ENCODE results near the gene BRAT1.
"Not testable (repeated sequence)": the region's sequence is repeated elsewhere in the genome, so short reads cannot be mapped to it uniquely, and the experiment has no call there.

BRAT1 gene

GRCh38 chr7:2532199-2532772, 23.0 kb downstream of the BRAT1 start:
- H3K9me3 ChIP-seq; H3K4me3 ChIP-seq; H3K4me1 ChIP-seq; H3K27me3 ChIP-seq (ENCODE audit: low read depth); DNase-seq (ENCODE audit: low spot score in 2 of 2); in situ Hi-C loops (cut with MboI; ENCODE audit: low sequenced_read_pairs); H3K36me3 ChIP-seq (replicated peaks): not testable (repeated sequence)

- H3K36me3 ChIP-seq (replicated peaks); in situ Hi-C loops (cut with MboI; ENCODE audit: low sequenced_read_pairs); H3K27me3 ChIP-seq (ENCODE audit: low read depth); H3K9me3 ChIP-seq; DNase-seq (ENCODE audit: low spot score in 2 of 2); H3K4me1 ChIP-seq; H3K4me3 ChIP-seq: not testable (repeated sequence)
Observed at GRCh38 chr7:2531796-2532110, 23.6 kb downstream of the BRAT1 start.

- H3K27me3 ChIP-seq (ENCODE audit: low read depth); H3K36me3 ChIP-seq (replicated peaks); H3K4me3 ChIP-seq; DNase-seq (ENCODE audit: low spot score in 2 of 2); H3K9me3 ChIP-seq; in situ Hi-C loops (cut with MboI; ENCODE audit: low sequenced_read_pairs); H3K4me1 ChIP-seq: not testable (repeated sequence)
Observed at GRCh38 chr7:2530994-2531795, 24.1 kb downstream of the BRAT1 start.

GRCh38 chr7:2530071-2530987, 25.0 kb downstream of the BRAT1 start:
- in situ Hi-C loops (cut with MboI; ENCODE audit: low sequenced_read_pairs): no loop called here
- DNase-seq (ENCODE audit: low spot score in 2 of 2): no peak
- H3K36me3 ChIP-seq (replicated peaks): peaks cover 4% of the 10 kb centered on the region
- no peaks in the 10 kb centered on the region for H3K27me3 ChIP-seq (ENCODE audit: low read depth)
- H3K9me3 ChIP-seq: no peaks in the 10 kb centered on the region
- H3K4me3 ChIP-seq: no peak overlapping the region
- no peaks in the 10 kb centered on the region for H3K4me1 ChIP-seq

DNA sequence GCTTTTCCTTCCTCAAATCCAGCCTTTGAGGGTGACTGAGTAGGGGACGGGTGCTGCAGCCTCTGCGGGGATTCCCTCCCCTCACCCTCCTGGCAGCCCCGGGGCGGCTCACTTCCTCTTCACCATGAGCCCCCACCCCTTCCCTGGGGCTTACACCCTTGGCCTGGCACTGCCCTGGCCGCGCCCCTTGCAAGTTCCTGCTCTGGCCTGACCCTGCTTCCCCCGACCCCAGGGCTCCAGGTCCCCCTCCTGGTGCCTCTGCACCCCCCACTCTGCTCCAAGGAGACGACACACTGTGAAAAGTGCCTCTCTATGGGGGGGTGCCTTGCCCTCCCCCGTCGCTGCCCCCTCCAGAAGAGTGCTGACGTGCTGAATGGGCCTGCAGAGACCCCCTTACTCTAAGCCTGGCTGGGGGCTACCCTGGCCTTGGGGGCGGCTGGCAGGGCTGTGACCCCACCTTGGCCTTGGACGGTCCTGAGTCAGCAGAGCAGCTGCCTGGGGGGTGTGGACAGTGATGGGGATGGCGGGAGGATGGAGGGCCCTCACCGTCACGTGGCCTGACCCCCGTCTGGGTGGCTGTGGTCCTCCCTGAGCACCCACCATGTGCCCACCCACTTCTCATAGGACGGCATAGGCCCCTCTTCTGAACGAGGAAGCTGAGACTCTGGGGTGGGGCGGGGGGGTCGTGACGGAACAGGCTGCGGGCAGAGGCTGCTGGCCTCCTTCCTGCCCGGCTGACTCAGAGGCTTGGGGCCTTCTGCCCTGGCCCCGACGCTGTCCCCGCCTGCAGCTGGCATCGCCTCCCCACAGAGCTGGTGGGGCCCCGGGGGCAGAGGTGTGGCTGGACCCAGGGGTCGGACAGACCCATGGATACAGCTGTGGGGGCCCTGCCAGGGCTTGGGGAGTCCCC, 25.9 kb downstream of the BRAT1 start:
- DNase-seq (ENCODE audit: low spot score in 2 of 2): no peak
- no peaks in the 10 kb centered on the region for H3K9me3 ChIP-seq
- H3K4me1 ChIP-seq: peaks cover 6% of the 10 kb centered on the region
- H3K4me3 ChIP-seq: no peak overlapping the region
- in situ Hi-C loops (cut with MboI; ENCODE audit: low sequenced_read_pairs): no loop called here
- H3K36me3 ChIP-seq (replicated peaks): peaks cover 4% of the 10 kb centered on the region
- H3K27me3 ChIP-seq (ENCODE audit: low read depth): no peaks in the 10 kb centered on the region

DNA sequence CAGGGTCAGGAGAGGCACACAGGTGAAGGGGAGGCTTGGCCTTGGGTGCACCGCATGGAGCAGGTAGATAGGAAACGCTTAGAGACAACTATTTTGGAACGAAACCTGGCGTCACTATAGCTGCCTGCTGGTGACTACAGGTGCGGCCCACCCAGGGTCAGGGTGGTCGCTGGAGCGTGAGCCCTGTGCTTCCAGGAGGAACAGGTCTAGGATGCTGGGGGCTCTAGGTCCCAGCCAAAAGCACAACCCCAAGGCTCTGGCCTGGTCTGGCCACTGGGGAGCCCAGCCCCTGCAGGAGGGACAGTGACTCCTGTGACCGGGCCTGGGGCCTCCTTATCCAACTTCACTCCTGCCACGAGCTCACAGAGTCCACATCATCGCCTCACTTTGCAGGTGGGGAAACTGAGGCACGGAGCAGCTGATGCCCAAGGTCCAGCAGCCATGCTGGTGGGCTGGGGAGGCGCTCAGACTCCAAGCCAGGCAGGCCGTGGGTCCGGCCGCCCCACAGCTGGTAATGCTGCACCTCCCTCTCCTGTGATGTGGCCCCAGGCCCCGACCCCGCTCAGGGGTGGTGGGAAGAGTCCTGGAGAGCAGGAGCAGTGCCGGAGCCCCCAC, 26.7 kb downstream of the BRAT1 start:
- H3K27me3 ChIP-seq (ENCODE audit: low read depth): no peaks in the 10 kb centered on the region
- DNase-seq (ENCODE audit: low spot score in 2 of 2): no peak

GRCh38 chr7:2527505-2528467, 27.5 kb downstream of the BRAT1 start:
- H3K4me1 ChIP-seq: peaks cover 23% of the 10 kb centered on the region
- no peak for DNase-seq (ENCODE audit: low spot score in 2 of 2)
- in situ Hi-C loops (cut with MboI; ENCODE audit: low sequenced_read_pairs): no loop called here

More for the DNA sequence above, 26.7 kb downstream of the BRAT1 start:
- peaks cover 4% of the 10 kb centered on the region for H3K36me3 ChIP-seq (replicated peaks)
- H3K9me3 ChIP-seq: no peaks in the 10 kb centered on the region
- no peak overlapping the region for H3K4me3 ChIP-seq
- in situ Hi-C loops (cut with MboI; ENCODE audit: low sequenced_read_pairs): no loop called here
- H3K4me1 ChIP-seq: peaks cover 15% of the 10 kb centered on the region

GRCh38 chr7:2526659-2527504, 28.4 kb downstream of the BRAT1 start:
- in situ Hi-C loops (cut with MboI; ENCODE audit: low sequenced_read_pairs): no loop called here
- Histone ChIP-seq H3K36me3 (replicated peaks) (peaks cover 4% of the 10 kb centered on the region), H3K4me3 (no peak overlapping the region), H3K27me3 (ENCODE audit: low read depth) (no peaks in the 10 kb centered on the region), H3K4me1 (peaks cover 26% of the 10 kb centered on the region), H3K9me3 (no peaks in the 10 kb centered on the region)
- DNase-seq (ENCODE audit: low spot score in 2 of 2): no peak

More at GRCh38 chr7:2527505-2528467, 27.5 kb downstream of the BRAT1 start:
- H3K36me3 ChIP-seq (replicated peaks): peaks cover 4% of the 10 kb centered on the region
- no peaks in the 10 kb centered on the region for H3K27me3 ChIP-seq (ENCODE audit: low read depth)
- H3K9me3 ChIP-seq: no peaks in the 10 kb centered on the region
- H3K4me3 ChIP-seq: no peak overlapping the region

- Histone ChIP-seq H3K36me3 (replicated peaks) (peaks cover 4% of the 10 kb centered on the region), H3K9me3 (no peaks in the 10 kb centered on the region), H3K27me3 (ENCODE audit: low read depth) (no peaks in the 10 kb centered on the region), H3K4me1 (peaks cover 30% of the 10 kb centered on the region), H3K4me3 (no peak overlapping the region)
- in situ Hi-C loops (cut with MboI; ENCODE audit: low sequenced_read_pairs): no loop called here
- DNase-seq (ENCODE audit: low spot score in 2 of 2): no peak
Observed at GRCh38 chr7:2525658-2526630, 29.4 kb downstream of the BRAT1 start.

DNA sequence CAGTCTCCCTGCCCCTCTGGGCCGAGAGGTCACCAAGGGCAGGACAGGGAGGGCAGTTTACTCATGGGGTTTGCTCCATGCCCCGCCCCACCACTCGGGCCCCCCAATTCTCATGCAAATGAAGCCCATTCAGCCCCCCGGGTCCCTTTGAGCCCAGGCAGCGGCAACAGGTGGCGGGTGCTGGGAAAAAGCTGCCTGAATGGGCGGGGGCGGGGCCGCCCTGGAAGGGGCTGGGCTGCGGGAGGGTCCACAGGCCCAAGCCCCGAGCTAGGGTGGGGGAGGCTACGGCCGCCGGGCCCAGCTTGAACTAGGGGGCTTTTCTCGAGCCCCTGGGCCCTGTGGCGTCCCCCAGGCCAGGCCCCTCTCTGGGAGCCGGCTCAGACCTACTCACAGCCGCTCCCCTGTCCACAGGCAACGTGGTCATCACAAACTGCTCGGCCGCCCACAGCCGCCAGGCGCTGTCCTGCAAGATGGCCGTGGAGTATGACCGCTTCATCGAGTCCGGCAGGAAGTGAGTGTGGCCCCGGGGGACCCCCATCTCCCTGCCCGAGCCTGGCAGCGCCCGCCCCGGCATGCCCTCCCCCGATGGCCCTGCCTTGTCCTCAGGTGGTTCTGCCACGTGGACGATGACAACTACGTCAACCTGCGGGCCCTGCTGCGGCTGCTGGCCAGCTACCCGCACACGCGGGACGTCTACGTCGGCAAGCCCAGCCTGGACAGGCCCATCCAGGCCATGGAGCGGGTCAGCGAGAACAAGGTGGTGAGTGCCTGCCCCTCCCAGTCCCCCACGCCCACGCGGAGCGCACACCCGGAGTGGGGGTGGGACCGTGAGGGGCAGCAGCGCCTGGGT, 30.3 kb downstream of the BRAT1 start:
- Histone ChIP-seq H3K27me3 (ENCODE audit: low read depth) (no peaks in the 10 kb centered on the region), H3K4me1 (peaks cover 36% of the 10 kb centered on the region), H3K9me3 (no peaks in the 10 kb centered on the region), H3K36me3 (replicated peaks) (peaks cover 4% of the 10 kb centered on the region), H3K4me3 (no peak overlapping the region)
- DNase-seq (ENCODE audit: low spot score in 2 of 2): peak; percentile 29 to 75
- in situ Hi-C loops (cut with MboI; ENCODE audit: low sequenced_read_pairs): no loop called here

Measured in HAP-1 (cell line).